ENCODE results near the gene INVS.

Gene INVS

GRCh38 chr9:100281676-100282387 lies 182.8 kb downstream of the INVS start:
- DNase-seq (ENCODE audit: low read depth), result no peak

- DNase-seq (ENCODE audit: low read depth), result no peak
Observed at GRCh38 chr9:100282388-100282719, 183.3 kb downstream of the INVS start.

- no peak for DNase-seq (ENCODE audit: low read depth)
Observed at GRCh38 chr9:100284247-100284646, 185.2 kb downstream of the INVS start.

GRCh38 chr9:100285080-100285479 lies 186.0 kb downstream of the INVS start:
- DNase-seq (ENCODE audit: low read depth), result no peak

- no peak for DNase-seq (ENCODE audit: low read depth)
Observed at GRCh38 chr9:100285601-100286000, 186.6 kb downstream of the INVS start.

- no peak for DNase-seq (ENCODE audit: low read depth)
Observed at GRCh38 chr9:100286257-100286656, 187.2 kb downstream of the INVS start.

GRCh38 chr9:100287186-100287585 lies 188.1 kb downstream of the INVS start:
- no peak for DNase-seq (ENCODE audit: low read depth)

- DNase-seq (ENCODE audit: low read depth), result no peak
Observed at GRCh38 chr9:100290714-100291113, 191.7 kb downstream of the INVS start.

GRCh38 chr9:100292414-100292813 lies 193.4 kb downstream of the INVS start:
- DNase-seq (ENCODE audit: low read depth), result no peak

- DNase-seq (ENCODE audit: low read depth), result no peak
Observed at GRCh38 chr9:100294341-100294740, 195.3 kb downstream of the INVS start.

- no peak for DNase-seq (ENCODE audit: low read depth)
Observed at GRCh38 chr9:100294806-100295205, 195.8 kb downstream of the INVS start.

GRCh38 chr9:100295240-100295639 lies 196.2 kb downstream of the INVS start:
- no peak for DNase-seq (ENCODE audit: low read depth)

- DNase-seq (ENCODE audit: low read depth), result no peak
Observed at GRCh38 chr9:100296407-100296806, 197.4 kb downstream of the INVS start.

- DNase-seq (ENCODE audit: low read depth), result no peak
Observed at GRCh38 chr9:100298378-100298777, 199.3 kb downstream of the INVS start.

GRCh38 chr9:100303747-100304146 lies 204.7 kb downstream of the INVS start:
- DNase-seq (ENCODE audit: low read depth), result no peak

- DNase-seq (ENCODE audit: low read depth), result no peak
Observed at GRCh38 chr9:100306283-100306682, 207.2 kb downstream of the INVS start.

- DNase-seq (ENCODE audit: low read depth), result no peak
Observed at GRCh38 chr9:100307080-100307479, 208.0 kb downstream of the INVS start.

GRCh38 chr9:100308965-100309564 lies 210.0 kb downstream of the INVS start:
- no peak for DNase-seq (ENCODE audit: low read depth)

- no peak for DNase-seq (ENCODE audit: low read depth)
Observed at GRCh38 chr9:100309992-100310391, 210.9 kb downstream of the INVS start.

- DNase-seq (ENCODE audit: low read depth), result no peak
Observed at GRCh38 chr9:100315561-100315960, 216.5 kb downstream of the INVS start.

GRCh38 chr9:100317706-100318105 lies 218.7 kb downstream of the INVS start:
- DNase-seq (ENCODE audit: low read depth), result no peak

- no peak for DNase-seq (ENCODE audit: low read depth)
Observed at GRCh38 chr9:100322954-100323536, 224.0 kb downstream of the INVS start.

GRCh38 chr9:100324594-100325200 lies 225.7 kb downstream of the INVS start:
- no peak for DNase-seq (ENCODE audit: low read depth)

Data from stimulated activated CD8-positive, alpha-beta memory T cell treated with anti-CD3 and anti-CD28 coated beads, Interleukin-12 subunit alpha, Interleukin-12 subunit beta, amount 100 ng/mL, for 4 hours (primary cell).